ENCODE measurements around the gene LDLRAD3. TPM values are rescaled to one million over a fixed set of nuclear protein-coding genes. Genes with fewer than 3 reads are reported as not detected.
A peak's percentile ranks its signal among the peaks of the same experiment; 100 is the strongest.

Gene LDLRAD3
- total RNA-seq, 2 experiments from 2014 or later, result 0.22 to 0.59 TPM

DNA sequence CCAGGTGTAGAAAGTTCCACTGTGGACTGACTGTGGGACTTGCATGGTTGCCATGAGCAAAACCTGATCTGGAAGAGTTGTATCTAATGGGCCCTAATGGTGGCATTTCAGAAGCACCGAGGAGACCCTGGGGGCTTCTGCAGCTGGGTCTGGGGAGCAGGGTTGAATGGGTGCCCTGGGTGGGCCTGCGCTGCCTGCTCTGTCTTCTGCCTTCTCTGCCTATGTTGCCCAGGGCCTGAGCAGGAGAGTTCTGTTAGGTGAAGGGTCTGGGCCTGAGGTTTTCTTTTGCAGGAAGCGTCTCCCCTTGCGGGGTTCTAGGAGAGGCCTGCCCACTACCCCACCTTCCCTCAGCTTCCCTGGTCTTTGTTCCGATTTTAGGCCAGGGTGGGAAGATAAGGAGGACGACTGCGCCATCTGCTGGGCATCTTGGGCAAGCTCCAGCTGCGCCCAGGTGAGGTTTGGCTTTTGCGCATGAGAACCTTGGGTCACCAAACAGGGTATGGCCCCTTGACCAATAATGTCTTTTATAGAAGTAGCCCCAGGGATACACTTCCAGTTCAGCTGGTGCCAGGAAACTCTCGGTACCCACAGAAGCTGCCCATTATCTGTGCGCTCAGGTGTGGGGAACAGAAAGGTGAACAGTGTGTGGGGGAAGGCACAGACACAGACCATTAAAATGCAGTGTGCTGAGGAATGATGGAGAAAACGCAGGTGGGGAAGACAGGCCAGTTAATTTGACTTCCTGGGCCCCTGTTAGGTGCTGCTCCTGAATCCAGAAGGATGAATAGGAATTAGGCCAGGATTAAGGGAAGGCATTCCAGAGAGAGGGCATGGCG is 322.1 kb downstream of the LDLRAD3 start:
- H3K27me3 Mint-ChIP-seq, result peaks cover 2% of the 10 kb centered on the region
- ChIA-PET CTCF (interaction anchor here (0.7 to 3.2 kb wide), 30 partner anchors 8 to 660 kb away, joined by 3 to 34 read pairs (median 4); no protein-coding TSS in a partner anchor), POLR2A (no interaction called here)
- H3K27ac Mint-ChIP-seq, result no peak overlapping the region
- H3K4me3 Mint-ChIP-seq, result no peak overlapping the region
- no peaks in the 10 kb centered on the region for H3K36me3 Mint-ChIP-seq (ENCODE audit: low read depth)
- TF ChIP-seq, protein P1, sequence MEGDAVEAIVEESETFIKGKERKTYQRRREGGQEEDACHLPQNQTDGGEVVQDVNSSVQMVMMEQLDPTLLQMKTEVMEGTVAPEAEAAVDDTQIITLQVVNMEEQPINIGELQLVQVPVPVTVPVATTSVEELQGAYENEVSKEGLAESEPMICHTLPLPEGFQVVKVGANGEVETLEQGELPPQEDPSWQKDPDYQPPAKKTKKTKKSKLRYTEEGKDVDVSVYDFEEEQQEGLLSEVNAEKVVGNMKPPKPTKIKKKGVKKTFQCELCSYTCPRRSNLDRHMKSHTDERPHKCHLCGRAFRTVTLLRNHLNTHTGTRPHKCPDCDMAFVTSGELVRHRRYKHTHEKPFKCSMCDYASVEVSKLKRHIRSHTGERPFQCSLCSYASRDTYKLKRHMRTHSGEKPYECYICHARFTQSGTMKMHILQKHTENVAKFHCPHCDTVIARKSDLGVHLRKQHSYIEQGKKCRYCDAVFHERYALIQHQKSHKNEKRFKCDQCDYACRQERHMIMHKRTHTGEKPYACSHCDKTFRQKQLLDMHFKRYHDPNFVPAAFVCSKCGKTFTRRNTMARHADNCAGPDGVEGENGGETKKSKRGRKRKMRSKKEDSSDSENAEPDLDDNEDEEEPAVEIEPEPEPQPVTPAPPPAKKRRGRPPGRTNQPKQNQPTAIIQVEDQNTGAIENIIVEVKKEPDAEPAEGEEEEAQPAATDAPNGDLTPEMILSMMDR (IDR thresholded peaks at IDR 0.05), result peak; percentile 91
- no peaks in the 10 kb centered on the region for H3K9me3 Mint-ChIP-seq
- intact Hi-C loops (cut with micrococcal nuclease), result loop anchor here (5.0 kb wide), 2 partner anchors 444 to 649 kb away; partner anchors contain the start of gene FJX1
- DNase-seq (peak; percentile 66), ATAC-seq (peak; percentile 77)
- H3K4me1 Mint-ChIP-seq (ENCODE audit: low read depth), result no peaks in the 10 kb centered on the region

DNA sequence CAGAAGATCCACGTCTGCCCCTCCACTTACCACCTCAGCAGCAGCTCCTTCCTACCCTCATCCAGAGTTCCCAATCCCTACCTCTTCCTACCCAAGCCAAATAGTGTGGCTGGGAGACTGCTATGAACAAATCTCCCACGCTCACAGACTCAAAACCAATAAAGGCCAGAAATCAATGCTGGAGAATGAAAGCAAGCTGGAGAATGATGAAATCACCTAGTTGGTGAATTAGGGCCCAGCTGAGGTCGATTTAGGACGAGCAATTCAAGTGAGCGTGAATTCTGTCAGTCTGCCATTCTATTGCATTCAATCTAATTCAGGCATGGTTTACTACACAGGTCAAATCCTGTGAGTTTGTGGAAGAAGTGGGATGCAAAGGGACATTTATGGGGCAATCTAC is 322.9 kb downstream of the LDLRAD3 start:
- ATAC-seq, result no peak
- H3K36me3 Mint-ChIP-seq (ENCODE audit: low read depth), result peaks cover 2% of the 10 kb centered on the region
- TF ChIP-seq, protein P1 (IDR thresholded peaks at IDR 0.05), result no peak
- DNase-seq, result no peak
- no peak overlapping the region for H3K4me3 Mint-ChIP-seq
- H3K27ac Mint-ChIP-seq, result no peak overlapping the region
- ChIA-PET POLR2A (no interaction called here), CTCF (interaction anchor here (0.6 to 3.2 kb wide), 20 partner anchors 9 to 661 kb away, joined by 3 to 34 read pairs (median 7); partner anchors contain the start of gene FJX1)
- H3K9me3 Mint-ChIP-seq, result no peaks in the 10 kb centered on the region
- H3K4me1 Mint-ChIP-seq (ENCODE audit: low read depth), result no peaks in the 10 kb centered on the region
- H3K27me3 Mint-ChIP-seq, result peaks cover 2% of the 10 kb centered on the region
- intact Hi-C loops (cut with micrococcal nuclease), result loop anchor here (5.0 kb wide), 2 partner anchors 444 to 649 kb away; partner anchors contain the start of gene FJX1

DNA sequence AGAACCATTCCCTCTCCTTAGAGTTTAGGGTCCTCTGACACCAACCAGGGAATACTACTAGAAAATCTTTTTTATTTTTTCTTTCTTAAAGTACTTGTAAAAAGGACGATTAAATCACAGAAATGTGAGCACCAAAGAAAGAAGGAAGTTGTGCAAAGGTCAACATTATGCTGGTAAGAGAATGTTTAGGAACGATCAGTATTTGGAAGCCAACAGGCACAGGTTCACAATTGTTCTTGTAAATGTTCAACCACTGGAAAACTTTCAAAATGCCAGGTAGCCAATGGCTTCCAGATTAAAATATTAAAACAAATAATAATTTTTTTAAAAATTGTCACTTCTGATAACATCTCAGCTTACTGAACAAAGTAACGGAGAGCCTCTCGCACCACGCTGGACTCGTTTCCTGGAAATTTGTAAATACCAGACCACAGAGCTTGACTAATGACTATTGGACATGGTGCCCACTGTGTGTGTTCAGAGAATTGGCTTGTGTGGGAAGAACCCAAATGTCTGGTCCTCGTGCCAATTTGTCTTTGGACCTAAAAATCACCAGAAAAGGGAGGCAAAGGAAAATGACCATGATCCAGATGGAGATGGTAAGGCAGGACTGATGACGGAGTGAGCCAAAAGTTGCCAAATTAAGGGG is 324.6 kb downstream of the LDLRAD3 start:
- TF ChIP-seq, protein P1 (IDR thresholded peaks at IDR 0.05), result no peak
- no peak overlapping the region for H3K27ac Mint-ChIP-seq
- H3K36me3 Mint-ChIP-seq (ENCODE audit: low read depth), result peaks cover 16% of the 10 kb centered on the region
- POLR2A ChIA-PET, result no interaction called here
- intact Hi-C loops (cut with micrococcal nuclease), result loop anchor here (5.0 kb wide), 2 partner anchors 446 to 651 kb away; partner anchors contain the start of gene FJX1
- H3K27me3 Mint-ChIP-seq, result peaks cover 2% of the 10 kb centered on the region
- DNase-seq (no peak), ATAC-seq (no peak)
- H3K4me3 Mint-ChIP-seq, result no peak overlapping the region
- H3K4me1 Mint-ChIP-seq (ENCODE audit: low read depth), result no peaks in the 10 kb centered on the region
- H3K9me3 Mint-ChIP-seq, result peaks cover 4% of the 10 kb centered on the region
- CTCF ChIA-PET, result interaction anchor here (0.6 to 3.2 kb wide), 11 partner anchors 7 to 783 kb away, joined by 3 to 34 read pairs (median 6); no protein-coding TSS in a partner anchor

- H3K36me3 Mint-ChIP-seq (ENCODE audit: low read depth), result peaks cover 31% of the 10 kb centered on the region
- peaks cover 4% of the 10 kb centered on the region for H3K9me3 Mint-ChIP-seq
- ChIA-PET CTCF (interaction anchor here (2.4 kb wide), 1 partner anchor 208 kb away, joined by 8 read pairs; no protein-coding TSS in a partner anchor), POLR2A (no interaction called here)
- no peaks in the 10 kb centered on the region for H3K4me1 Mint-ChIP-seq (ENCODE audit: low read depth)
- intact Hi-C loops (cut with micrococcal nuclease), result no loop called here
- DNase-seq (no peak), ATAC-seq (no peak)
- H3K27me3 Mint-ChIP-seq, result no peaks in the 10 kb centered on the region
- TF ChIP-seq, protein P1 (IDR thresholded peaks at IDR 0.05), result no peak
- H3K4me3 Mint-ChIP-seq, result no peak overlapping the region
- H3K27ac Mint-ChIP-seq, result no peak overlapping the region
Observed at GRCh38 chr11:36270701-36271100, 326.8 kb downstream of the LDLRAD3 start.

All from activated CD8-positive, alpha-beta T cell treated with anti-CD3 and anti-CD28 coated beads for 36 hours (primary cell).